ENCODE measurements around the gene DHRS1.
A peak's percentile ranks its signal among the peaks of the same experiment; 100 is the strongest.

DHRS1 gene

DNA sequence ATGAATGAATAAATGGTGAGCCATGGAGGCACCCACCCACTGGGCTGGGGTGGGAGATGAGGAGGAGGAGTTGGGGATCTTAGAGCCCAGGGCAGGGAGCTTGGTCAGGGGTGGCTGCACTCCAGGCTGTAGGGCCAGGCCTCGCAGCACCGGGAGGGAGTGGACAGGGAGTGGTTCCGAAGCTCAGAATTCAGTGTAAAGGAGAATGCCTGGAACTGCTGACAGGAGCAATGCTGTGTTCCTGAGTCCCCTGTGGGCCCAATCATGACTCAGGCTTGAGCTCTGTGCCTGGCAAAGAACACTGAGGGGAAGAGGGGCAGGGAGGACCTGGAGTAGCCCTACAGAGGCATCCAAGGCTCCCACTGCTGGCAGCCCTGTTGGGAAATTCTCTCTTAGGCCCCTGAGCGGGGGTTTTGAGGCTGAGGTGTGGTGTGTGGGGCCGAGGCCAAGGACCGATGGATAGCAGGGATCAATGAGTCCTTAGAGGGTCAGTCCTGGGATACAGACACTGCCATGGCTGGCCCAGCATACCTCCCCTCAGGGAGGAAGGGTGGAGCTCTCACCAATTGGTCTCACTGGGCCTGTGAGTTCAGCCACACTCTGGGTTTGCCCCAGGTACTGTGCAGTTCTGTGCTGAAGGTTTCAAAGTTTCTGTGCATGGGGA lies 18.7 kb downstream of the DHRS1 start:
- no peak for DNase-seq

DNA sequence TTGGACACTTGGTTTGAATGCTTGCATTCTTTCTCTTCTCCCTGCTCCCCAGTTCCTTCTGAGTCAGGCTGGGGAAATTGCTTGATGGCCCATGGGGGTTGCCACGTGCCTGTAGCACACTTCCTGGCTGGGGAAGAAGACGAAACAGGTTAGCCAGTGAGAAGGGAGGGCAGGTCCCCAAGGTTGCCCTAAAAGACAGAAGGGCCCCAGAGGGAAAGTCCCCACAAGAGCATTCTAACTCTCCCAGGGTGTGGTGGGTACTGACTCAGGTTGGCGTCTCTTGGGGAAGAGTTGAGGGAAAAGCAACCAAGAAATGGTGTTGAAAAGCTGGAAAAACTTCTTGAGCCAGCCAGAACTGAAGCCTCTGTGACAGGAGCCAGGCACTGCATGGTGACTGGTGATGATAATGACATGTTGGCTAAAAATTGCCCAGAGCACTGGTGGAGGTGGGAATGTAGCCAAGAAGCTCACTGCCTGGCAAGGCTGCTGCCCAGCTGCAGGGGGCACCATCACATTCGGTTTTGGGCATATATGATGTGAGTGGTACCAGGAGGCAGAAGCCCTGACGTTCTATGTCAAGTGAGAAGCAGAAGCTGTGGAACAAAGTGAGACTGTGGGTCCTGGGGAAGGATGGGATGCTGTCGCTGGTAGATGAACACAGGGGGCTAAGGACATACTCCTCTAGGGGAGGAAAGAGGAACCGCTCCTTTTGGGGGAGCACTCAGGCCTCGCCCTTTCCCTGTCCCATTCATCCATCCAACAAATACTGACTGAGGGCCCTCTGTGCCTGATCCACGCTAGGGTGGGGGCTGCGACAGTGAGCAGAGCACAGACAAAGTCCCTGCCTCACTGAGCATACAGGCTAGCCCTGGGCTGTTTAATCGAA lies 20.0 kb downstream of the DHRS1 start:
- DNase-seq: peak; percentile 49

DNA sequence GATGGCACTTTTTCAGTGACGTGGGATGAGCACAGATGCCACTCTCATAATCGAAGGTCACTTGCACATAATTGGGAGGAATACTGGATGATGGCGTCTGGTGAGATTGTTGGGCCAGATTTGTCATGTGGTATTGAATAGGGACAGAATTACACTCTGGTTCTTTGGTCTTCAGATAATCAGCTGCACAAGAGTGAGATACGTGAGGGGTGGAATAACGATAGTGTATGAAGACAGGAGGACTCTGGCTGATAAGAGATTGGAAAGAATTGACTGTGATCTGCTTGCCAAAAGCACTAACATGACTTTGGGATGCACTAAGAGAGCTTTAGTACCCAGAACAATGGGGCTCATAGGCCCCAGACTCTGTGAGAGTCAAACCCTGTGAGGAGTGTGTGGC lies 21.2 kb downstream of the DHRS1 start:
- no peak for DNase-seq

DNA sequence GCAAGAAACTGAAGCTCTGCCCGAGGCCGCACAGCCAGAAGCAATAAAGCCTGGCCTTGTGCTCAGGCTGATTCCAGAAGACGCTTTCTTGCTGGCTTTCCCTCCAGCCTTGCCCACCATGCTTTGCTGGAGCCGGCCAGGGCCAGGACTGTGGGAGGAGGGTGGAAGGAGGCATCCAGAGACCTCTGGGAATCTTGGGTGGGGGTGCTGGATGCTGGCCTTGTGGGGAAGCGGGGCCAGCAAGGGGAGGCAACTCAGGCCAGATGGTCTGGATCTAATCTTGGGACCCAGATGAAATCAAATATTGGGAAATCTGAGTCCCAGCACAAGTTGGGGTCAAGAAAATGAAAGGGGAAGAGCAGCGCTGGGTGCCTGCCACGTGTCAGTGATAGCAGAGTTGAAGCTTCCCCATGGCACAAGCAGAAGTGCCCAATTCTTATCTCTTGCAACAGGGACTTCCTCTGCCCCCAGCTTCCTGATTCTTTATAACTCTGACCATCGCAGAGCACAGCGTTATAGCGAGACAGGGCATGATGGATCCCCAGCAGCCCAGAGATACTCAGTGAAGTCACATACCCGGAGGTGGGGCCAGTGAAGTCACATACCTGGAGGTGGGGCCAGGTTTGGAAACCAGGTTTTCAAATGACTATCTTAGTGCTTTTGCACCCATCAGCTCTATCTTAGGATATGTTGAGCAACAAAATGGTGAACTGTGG lies 21.8 kb downstream of the DHRS1 start:
- DNase-seq: no peak

DNA sequence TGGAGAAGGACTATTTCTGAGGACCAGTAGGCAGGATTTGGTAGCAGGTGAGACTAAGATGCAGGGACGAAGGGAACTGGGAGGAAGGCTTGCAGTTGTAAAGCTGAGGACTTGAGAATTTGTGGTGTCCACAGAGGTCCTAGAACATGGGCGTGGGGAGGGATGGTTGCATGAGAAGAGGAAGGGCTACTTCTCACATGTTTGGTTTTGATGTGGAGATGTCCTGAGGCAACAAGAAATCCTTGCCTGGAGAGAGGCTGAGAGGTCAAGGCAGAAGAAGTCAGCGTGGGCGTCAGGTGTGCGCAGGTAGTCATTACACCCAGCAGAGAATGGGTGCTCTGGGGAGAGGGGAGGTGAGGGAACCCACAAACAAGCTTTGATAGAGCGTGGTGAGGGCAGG lies 22.5 kb downstream of the DHRS1 start:
- DNase-seq: no peak

DNA sequence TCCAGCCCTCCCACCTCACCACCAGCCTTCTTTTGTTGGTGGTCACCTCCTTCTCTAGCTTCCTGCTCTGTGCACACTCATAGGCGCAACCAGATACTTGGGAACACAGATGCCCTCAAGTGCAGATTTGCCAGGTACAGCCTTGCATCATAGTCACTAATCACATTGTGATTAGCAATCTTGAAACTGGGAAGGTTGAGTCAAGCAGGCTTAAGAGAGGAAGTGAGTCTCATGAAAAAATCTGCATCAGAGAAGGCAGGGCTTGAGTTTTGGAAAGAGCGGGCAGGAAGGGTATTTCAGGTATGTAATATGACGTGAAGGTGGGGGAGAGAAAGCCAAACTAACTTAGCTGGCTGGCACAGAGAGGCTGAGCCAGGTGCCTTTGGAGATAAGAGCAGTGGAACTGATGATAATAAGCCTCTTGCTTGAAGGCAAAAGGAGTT lies 25.5 kb downstream of the DHRS1 start:
- peak; percentile 51 for DNase-seq

DNA sequence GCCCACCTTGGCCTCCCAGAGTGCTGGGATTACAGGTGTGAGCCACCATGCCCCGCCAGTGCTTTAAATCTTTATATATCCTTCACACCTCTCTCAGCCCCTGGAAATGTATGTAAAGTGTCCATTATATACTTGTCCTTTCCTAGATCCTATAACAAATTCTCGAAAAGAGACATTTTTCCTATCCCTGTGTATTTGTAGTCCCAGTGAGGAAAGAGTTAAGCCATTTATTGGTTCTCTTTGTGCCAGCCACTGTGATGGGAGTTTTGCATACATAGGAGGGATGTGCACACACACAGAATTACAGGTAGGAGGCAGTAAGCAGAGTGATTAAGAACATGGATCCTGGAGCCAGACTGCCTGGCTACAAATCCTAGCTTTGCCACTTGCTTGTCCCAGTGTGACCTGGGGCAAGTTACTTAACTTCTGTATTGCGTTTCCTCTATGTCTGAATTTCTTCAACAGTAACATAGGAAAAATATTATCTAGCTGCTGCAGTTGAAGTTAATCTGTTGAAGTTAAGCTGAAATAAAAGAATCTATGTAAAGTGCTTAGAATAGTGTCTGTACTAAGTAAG lies 26.1 kb downstream of the DHRS1 start:
- DNase-seq: no peak

DNA sequence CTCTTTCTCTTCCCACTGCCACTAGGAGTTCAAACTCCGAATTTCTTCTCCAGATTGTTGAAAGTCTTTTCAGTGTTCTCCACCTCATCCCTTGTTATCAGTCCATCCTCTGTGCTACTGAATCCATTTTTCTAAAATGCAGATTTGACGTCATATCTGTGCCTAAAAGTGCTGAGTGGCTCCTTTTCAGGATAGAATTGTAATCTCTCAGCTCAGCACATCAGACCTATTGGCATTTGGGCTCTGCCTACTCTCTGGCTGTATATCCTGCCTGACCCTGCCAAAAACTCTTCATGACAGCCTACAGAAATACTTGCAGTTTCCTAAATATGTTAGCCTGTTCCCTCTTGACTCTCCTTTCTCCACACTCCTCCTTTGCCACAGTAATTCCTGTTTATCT lies 27.1 kb downstream of the DHRS1 start:
- no peak for DNase-seq

DNA sequence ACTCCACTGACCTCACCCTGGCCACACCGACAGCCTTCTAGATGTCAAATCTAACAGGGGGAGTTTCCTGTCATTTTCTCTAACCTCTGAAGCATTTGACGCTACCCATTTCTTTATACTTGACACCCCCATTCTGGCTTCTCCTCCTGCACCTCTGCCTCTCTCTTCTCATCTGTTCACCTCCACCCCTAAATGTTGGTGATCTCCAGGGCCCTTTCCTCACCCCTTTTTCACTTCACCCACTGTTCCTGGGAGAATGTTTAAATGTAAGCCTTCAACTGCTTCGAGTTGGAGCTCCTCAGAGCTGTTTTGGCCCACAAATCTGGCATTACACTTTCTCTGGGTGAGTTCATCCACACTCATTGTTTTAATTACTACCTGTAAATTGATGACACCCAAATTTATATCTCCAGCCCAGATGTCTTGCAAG lies 27.7 kb downstream of the DHRS1 start:
- no peak for DNase-seq

DNA sequence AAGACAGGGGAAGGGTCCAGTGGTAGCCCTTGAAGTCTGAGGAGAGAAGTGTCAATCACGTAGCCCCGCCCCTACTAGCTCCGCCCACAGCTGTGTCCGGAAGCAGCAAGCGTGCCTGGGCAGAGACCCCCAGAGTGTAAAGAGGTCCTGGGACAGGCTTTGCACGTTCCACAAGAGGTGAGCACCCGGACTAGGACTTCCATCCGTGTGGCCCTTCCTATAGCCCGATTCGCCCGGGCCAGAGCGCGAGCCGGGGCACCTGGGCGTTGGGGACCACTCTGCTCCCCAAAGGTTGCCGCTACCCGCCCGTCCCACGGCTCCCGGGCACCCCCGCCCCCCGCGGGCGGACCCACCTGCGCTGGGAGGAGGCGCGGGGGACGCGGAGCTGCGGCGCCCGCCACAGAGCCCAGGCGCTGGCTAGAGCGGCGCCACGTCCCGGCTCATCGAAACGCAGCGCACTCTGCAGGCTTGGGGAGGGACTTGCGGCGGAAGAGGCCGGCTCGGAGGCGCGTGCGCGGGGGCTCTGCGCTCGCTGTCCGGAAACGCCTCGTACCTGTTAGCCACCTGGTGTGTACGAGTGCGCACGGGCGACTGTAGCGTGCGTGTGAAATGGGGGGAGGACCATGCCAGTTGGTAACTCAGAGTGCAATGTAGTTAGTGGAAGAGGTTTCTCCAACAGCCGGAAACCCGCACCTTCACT lies 28.3 kb downstream of the DHRS1 start, which contains the start of gene RABGGTA:
Gene RABGGTA (minus strand): TSS at position 464 of the 700 bp plus-strand sequence. CDS start 482 bp downstream, outside the sequence.
- DNase-seq: peak; percentile 94

DNA sequence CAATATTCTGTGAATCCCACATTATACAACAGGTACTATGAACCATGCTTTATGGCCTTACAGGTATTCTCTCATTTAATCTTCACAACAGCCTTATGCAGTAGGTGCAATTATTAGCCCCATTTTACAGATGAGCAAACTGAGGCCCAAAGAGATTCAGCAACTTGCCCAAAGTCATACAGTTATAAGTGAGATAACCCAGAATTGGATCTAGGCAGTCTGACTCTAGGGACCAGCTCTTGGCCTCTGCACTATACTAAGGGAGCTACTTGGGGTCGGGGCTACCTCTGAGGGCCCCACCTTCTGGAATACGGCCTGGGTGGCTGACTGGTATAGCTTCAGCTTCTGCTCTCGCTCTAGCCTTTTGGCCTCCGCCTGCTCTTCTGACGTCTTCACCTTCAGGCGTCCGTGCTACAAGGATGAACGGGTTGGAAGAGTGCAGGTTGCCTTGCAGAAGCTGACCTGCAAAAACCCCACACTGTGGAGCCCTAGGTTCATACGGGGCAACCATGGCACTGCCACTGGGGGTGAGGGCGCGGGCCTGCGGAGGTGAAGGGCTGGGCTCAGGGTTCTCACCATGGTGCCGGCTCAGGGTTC lies 28.9 kb downstream of the DHRS1 start:
- no peak for DNase-seq

DNA sequence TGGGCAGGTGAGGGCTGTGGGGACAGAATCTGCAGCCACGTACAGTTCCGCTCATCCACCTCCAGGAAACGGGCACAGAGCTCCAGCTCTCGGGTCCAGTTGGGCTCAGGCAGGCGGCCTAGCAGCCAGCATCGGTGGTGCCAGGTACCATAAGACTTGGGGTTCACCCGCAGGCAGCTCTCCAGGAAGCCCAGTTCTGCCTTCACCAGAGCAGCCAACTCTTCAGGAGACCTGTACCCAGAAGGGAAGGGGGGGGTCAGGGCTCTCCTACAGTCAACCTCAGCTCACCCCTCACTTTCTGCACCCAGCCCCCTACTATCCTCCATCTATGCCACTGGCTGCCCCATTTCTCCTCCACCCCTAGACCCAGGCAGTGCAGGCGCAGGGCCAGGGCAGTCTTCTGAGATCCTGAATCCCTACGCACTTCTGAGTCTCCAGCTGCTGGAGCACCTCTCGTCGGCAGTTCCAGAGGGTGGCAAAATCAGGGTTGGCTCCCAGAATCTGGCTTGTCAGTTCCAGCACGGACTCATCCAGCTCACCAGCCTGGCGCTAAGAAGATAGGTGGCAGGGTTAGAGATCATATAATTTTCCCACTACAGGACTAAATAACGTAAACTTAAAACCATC lies 29.6 kb downstream of the DHRS1 start:
- no peak for DNase-seq

DNA sequence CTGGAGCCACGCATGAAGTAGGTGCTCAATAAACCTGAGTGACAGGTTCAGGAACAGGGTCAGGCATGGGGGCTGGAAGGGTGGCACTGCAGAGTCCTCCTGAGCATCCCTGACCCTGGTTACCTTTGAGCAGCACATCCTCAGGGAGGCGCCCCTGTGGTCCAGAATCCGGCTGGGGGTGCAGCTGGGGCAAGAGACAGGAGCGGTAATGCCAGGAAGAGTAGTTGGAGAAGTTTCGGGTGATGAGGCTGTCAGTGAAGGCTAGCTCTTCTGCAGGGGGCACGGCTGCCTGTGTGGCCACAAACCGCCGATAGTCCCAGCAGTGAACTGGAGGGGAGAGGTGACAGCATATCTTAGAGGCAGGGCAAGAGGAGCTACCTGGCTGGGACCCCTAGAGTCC lies 30.2 kb downstream of the DHRS1 start:
- DNase-seq: no peak

DNA sequence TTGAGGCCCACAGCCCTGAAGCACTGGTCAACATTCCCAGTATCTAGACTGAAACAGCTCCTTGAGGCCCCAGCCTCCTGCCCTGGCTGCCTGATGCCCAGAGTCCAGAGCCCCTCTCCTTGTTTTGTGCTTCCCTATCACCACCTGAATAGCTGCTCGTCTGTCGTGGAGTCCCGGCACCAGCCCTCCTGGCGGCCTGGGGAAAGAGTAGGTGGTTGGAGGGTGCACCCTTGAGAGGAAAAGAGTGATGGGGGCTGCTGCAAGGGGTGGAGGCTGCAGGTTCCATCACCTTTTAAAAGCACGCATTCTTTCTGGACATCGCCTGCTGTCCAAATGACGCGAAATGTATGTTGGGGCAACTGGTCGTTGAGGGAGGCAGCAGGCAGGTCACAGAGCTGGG lies 31.4 kb downstream of the DHRS1 start:
- DNase-seq: no peak

DNA sequence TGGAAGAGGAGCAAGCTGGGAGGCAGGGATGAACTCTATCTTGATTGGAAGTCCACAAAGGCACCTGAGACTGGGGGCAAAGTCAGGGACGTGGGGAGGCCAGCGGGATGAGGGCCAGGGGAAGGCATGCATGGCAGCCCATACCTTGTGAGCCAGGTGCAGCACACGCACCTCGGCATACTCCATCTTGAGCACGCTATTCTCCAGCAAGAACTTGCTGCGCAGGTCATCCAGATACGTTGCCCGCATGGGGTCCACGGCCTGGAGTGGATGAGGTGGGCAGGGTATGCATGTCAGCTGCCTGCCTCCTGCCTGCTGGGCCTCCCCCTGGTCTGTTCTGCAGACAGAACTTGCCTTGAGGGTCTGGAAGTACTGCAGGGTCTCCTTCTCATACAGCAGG lies 32.1 kb downstream of the DHRS1 start:
- no peak for DNase-seq

DNA sequence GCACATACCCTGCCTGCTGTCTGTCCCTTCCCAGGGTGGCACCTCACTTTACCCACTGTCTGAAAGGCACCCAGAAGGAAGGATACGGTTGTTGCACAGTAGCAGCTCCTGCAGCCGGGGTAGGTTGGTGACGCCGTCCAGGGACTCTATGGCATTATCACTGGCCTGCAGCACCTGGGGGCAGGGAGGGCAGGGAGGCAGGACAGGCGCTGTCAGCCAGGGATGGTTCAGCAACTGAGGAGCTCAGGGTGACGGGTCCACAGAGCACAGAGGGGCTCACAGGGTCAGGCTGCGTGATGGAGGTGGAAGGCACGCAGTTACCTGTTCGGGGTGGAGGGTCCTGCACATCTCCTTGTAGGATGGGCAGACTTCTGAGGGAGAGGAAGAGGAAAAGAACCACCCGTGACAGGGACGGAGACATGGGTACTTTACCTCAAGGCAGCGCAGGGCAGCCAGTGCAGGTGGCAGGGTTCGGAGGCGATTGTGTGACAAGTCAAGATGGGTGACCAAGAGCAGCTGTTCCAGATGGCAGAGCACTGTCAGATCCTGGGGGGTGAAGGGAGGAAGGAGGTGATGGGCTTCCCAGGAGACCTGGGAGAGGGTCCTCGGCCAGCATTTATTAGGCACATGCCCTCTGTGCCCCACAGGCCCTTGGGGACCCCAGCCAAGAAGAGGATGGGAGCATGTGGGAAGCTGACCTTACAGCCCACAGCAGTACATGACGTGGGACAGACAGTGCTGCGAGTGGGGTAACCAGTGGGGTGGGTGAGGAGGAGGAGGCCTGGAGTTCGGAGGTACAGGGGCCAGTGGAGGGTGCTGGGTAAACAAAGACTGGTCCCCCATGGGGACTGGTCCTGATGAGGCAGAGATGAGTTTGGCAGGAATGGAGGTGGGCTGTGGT lies 33.0 kb downstream of the DHRS1 start:
- no peak for DNase-seq

DNA sequence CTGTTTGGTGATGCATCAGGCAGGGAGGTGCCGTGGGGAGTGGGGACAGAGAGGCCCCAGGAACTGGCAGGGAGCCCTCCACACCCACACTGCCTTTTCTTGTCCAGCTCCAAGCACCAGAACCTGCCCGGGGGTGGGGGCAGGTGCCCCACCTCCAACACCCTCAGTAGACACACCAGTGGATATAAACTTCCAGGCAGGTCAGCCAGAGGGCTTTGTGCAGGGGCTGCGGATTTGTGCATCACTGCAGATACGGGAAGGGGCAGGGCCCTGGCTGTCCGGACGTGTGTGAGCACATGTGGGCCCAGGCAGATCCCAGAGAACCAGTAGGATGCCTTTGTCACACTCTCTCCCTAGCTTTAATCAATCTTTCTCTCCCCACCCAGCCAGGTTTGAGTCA lies 35.3 kb downstream of the DHRS1 start:
- DNase-seq: no peak

DNA sequence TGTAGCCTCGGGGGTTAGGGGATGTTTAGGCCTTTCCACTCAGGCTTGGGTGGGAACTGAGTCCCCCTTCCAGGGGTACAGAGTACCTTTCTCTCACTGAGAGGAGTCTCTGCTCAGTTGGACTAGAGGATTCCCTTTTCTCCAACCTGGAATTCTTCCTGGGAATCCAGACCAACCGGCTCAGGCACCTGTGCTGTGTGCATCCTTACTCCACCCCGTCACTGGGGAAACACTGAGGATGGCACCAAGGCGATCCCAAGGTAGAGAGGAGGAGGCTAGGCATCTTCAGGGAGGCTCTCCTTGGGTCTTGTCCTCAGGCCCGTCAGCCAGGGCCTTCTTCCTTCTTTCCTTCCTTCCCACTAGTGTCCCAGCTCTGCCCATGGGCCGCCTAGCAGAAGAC lies 35.7 kb downstream of the DHRS1 start:
- DNase-seq: no peak

DNA sequence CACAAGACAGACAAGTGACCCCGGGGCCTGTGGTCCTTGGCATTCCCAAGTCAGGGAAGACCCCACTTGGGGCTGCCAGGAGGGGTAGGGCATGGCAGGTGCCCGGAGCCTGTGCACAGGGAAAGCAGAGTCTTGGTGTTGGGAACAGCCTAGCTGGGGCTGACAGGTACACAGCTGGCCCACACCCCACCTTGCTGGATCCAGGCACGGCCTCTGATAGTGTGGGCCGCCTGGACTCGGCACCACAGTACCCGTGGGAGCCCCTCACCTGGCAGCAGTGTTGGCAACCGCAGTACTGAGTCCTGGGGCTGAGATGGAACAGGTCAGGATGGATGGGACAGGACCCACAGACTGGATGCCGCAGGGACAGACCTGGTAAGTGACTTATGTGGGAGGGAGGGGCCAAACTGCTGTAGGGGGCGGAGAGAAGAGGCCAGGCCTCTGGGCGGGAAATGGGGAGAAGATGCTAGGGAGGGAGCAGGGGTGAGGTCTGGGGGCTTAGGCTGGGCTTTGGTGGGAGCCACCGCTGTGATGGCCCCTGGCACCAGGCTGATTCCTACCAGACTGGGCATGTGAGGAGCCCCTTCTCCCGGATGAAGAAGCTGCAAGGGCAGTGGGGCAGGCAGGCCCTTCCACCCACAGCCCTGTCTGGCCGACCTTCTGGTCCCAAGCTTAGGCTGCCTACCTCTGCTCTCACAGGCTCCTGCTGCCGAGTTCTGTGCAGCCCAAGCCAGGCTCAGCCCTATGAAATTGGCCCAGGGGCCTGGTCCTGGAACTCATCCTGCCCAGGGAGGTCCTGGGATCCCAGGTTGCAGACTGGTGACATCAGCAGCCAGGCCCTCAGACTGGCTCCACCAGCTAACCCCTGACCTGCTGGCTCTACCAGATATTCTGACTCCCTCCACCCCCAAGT lies 36.5 kb downstream of the DHRS1 start, which contains the start of gene TGM1:
Gene TGM1 (minus strand): TSS at position 357 of the 913 bp plus-strand sequence. CDS start 825 bp downstream, outside the sequence.
- DNase-seq: no peak

All from CD4-positive, alpha-beta T cell treated with Interleukin-6 for 4 hours (primary cell).